GM18505 (cell line): ENCODE data around the gene ALPG.

Experiments
- ATAC-seq: cut with Tn5 transposase; IDR thresholded peaks from one replicate; pipeline ENCODE4 v1.9.1; 2021; ENCODE audit not compliant: unreplicated experiment
- POLR2A ChIP-seq: IDR thresholded peaks from 4 replicates; pipeline ENCODE4 v1.6.1; 2011; ENCODE audit warnings: borderline replicate concordance; ENCODE audit not compliant: insufficient read depth, insufficient read length; ENCODE audit errors: extremely low read depth

The ALPG gene

DNA sequence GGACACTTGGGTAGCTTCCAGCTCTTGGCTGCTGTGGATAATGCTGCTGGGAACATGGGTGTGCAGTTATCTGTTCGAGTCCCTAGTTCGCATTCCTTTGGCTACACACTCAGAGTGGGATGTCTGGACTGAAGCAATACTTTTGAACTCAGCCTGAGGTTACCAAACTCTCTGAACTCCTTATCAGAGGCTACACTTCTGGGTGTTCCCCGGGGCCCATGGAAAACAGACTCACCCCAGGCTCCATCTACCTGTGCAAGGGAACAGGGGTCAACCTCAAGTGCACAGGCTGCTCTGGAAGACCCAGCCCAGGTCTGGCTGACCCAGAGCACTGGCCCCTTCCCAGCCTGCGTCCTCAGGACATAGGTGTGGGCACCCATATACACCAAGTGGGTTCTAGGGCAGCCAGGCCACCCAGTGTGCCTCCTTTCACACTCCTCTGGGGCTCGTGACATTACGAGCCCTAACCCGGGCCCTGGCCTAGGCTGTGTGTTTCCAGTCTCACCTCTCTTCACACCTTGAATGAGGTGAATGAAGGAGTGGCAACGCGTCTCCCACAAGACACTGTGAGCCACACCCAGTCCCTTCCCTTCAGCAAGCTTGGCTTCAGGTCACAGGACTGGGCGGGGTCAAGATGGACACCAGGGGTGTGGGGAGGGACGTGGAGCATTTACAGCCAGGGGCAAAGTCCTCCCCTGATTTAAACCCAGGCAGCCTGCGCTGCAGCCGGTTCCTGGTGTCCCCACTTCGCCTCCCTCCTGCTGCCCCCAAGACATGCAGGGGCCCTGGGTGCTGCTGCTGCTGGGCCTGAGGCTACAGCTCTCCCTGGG lies 49.0 kb downstream of the ALPG start, which contains the start of gene ALPI:
ALPI (plus strand) TSS at position 728 of the 830 bp plus-strand sequence; CDS start at position 775, 47 bp downstream.
- no peak for ATAC-seq
- TF ChIP-seq POLR2A: no peak

DNA sequence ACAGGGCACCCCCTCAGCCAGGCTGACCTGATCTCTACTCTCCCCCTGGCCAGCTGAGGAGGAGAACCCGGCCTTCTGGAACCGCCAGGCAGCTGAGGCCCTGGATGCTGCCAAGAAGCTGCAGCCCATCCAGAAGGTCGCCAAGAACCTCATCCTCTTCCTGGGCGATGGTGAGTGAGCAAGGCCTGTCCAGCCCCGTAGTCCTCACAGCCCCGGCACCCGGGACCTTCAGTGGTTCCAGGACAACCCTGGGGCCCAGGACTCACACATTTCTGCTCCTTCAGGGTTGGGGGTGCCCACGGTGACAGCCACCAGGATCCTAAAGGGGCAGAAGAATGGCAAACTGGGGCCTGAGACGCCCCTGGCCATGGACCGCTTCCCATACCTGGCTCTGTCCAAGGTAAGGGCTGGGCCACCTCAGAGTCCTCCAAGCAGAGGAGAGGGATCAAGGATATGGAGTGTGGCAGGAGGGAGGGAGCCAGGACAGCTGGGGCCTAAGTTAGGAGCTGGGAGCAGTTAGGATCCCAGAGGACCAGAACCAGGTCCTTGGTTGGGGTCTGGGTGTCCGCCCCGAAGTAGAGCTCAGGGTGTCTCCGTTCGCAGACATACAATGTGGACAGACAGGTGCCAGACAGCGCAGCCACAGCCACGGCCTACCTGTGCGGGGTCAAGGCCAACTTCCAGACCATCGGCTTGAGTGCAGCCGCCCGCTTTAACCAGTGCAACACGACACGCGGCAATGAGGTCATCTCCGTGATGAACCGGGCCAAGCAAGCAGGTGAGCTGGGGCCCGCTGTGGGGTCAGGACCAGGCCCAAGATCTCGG lies 49.9 kb downstream of the ALPG start:
- TF ChIP-seq POLR2A: no peak
- no peak for ATAC-seq

DNA sequence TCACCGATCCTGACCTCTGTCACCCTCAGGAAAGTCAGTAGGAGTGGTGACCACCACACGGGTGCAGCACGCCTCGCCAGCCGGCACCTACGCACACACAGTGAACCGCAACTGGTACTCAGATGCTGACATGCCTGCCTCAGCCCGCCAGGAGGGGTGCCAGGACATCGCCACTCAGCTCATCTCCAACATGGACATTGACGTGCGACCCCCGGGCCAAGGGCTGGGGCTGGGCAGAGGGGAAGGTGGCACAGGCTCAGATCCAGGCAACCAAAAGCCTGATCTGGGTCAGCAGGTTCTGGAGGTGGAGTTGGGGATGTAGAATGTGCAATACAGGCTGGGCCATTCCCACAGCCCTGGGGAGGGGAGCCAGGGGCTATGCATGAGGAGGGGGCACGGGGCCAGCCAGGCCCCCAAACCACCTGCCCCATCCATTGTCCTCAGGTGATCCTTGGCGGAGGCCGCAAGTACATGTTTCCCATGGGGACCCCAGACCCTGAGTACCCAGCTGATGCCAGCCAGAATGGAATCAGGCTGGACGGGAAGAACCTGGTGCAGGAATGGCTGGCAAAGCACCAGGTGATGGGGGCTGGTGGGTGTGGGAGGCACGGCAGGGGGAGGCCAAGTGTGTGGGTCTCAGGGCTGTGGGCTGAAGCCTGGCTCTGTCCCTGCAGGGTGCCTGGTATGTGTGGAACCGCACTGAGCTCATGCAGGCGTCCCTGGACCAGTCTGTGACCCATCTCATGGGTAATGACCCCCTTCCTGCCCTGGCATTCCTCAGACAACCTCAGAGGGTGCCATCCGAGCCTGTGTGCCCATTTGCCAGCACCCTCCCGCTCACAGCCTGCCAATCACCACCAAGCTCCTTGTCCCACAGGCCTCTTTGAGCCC lies 50.7 kb downstream of the ALPG start:
- no peak for TF ChIP-seq POLR2A
- ATAC-seq: no peak

DNA sequence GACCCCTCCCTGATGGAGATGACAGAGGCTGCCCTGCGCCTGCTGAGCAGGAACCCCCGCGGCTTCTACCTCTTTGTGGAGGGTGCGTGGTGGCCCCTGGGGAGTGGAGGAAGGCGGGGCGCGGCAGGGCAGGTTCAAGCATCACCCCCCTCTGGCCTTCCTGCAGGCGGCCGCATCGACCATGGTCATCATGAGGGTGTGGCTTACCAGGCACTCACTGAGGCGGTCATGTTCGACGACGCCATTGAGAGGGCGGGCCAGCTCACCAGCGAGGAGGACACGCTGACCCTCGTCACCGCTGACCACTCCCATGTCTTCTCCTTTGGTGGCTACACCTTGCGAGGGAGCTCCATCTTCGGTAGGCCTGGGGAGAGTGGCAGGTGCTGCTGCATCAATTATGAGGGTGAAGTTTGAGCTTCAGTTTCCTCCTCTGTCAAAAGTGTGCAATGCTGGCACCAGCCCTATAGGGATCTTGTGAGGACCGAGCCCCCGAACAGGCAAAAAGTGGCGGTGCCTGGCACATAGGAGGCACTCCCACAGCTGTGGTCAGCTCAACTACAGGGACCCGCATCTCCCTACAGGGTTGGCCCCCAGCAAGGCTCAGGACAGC lies 51.5 kb downstream of the ALPG start:
- ATAC-seq: no peak
- TF ChIP-seq POLR2A: no peak

DNA sequence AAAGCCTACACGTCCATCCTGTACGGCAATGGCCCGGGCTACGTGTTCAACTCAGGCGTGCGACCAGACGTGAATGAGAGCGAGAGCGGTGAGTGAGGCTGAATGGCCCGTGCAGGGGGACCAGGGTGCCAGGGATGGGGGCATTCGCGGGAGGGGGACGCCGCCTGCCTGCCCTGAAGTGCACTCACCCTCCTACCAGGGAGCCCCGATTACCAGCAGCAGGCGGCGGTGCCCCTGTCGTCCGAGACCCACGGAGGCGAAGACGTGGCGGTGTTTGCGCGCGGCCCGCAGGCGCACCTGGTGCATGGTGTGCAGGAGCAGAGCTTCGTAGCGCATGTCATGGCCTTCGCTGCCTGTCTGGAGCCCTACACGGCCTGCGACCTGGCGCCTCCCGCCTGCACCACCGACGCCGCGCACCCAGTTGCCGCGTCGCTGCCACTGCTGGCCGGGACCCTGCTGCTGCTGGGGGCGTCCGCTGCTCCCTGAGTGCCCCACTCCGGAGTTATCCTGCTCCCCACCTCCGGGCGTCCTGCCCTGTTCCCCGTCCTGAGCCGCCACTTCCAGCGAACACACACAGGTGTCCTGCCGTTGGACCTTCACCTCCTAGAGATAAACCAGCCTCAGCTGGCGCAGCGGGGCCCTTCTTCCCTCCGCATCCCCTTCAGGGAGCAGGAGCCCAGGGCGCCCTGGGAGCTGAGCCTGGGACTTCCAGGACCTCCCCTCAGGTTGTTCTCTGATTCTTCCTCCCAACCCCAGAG lies 52.2 kb downstream of the ALPG start:
- no peak for ATAC-seq
- TF ChIP-seq POLR2A: no peak

DNA sequence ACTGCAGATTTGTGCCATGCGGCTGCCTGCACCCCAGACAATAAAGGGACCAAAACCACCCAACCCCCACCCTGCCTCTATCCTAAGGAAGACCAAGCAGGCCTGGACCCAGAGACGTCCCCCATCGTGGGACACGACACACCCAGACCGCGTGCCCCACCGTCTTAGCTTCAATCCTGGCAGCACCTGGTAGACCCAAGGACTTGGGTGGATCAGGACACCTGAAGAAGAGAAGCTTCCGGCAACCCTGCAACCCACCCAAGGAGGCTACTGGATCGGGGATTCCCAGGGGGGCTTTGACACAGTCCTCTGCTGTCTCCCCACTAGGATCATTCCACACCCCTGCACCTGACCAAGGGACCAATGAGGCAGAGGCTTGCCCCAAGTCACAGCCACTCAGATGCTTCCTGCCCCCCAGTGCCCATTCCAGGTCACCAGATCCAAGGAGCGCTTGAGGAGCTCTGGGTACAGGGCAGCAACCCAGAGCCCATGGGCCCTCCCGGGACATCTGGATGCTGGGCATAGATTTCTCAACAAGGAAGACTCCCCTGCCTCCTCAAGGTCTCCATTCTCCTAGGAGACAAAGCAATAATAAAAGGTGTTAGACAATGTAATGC lies 52.9 kb downstream of the ALPG start:
- no peak for ATAC-seq
- no peak for TF ChIP-seq POLR2A

DNA sequence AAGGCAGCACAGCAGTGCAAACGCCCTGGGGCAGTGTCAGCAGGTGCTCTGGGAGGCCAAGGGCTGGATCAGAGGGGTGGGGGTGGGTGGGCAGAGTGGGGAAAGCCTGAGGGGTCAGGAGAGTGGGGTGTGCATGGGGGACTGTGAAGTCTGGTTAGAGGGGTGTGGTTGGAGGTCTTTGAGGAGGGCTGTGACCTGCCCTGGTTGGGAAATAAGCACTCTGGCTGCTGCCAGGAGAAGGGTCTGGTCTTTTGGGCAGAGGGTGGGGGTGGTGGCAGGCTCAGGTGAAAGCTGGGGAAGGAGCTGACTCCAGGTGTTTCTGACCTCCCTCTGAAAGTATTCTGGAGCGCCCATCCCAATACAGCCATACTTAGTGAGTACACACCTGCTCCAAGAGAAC lies 53.5 kb downstream of the ALPG start:
- TF ChIP-seq POLR2A: no peak
- no peak for ATAC-seq
